ENCODE results near the gene PLET1.
"Not testable (repeated sequence)": the region's sequence is repeated elsewhere in the genome, so short reads cannot be mapped to it uniquely, and the experiment has no call there.

The PLET1 gene

DNA sequence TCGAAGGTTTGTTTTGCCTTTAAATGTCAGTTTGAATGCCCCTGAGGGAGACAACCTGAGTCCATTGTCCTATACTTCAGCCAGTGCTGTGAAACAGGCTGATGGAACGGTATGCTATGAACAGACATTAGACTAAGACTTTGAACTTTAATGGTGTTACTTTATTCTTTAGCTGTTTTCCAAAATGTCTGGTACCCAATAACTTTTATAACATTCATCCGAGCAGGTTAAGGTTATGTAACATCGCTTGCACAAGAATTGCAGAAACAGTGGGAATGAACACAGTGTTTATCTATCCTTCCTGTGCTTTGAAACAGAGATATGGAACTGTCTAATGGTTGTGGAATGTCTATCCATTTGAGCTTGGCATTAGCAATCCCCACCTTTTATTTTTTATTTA is 46.9 kb downstream of the PLET1 start:
- no peak for DNase-seq (ENCODE audit: low read depth in 1 of 2, low spot score in 1 of 2)

DNA sequence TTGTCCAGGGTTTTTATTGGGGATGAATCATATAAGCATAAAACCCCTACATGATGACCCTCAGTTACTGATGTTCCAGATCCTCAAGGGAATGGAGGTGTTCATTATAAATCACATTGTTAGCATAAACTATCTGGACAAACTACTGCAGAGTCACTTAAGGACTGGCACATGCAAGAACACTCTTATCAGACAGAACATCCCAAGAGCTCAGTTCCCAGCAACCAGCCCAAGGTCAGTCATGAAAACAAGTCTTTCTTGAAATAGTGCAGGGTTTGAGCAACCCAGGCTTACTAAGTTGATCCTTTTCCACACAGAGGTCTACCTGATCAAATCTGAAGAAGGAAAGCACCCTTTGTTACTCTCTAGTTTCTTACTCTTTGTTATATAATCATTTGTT is 48.0 kb downstream of the PLET1 start:
- no peak for DNase-seq (ENCODE audit: low read depth in 1 of 2, low spot score in 1 of 2)

DNA sequence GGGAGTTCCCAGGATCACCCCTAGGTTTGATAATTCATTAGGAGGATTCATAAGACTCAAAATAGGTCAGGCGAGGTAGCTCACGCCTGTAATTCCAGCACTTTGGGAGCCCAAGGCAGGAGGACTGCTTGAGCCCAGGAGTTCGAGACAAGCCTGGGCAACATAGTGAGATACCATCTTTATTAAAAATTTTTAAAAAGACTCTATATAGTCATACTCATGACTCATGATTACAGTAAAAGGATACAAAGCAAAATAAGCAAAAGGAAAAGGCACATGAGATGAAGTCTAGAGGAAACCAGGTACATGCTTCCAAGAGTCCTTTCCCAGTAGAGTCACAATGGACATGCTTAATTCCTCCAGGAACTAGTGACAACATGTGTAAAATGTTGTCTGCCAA is 48.4 kb downstream of the PLET1 start:
- no peak for DNase-seq (ENCODE audit: low read depth in 1 of 2, low spot score in 1 of 2)

DNA sequence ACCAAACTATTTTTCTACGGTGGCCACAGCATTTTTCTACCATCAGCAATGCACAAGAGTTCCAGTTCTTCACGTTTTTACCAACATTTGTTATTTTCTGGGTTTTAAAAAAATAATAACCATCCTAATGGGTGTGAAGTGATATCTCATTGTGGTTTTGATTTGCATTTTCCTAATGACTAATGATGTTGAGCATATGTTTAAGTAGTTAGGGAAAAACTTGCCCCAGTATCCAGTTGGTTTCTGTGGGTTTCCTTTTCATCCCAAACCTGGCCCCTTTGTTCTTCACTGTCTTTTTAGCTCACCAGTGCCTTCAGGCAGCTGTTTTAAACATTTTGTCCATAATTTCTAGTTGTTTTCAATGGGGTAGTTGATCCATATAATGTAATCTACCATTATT is 49.1 kb downstream of the PLET1 start:
- no peak for DNase-seq (ENCODE audit: low read depth in 1 of 2, low spot score in 1 of 2)

DNA sequence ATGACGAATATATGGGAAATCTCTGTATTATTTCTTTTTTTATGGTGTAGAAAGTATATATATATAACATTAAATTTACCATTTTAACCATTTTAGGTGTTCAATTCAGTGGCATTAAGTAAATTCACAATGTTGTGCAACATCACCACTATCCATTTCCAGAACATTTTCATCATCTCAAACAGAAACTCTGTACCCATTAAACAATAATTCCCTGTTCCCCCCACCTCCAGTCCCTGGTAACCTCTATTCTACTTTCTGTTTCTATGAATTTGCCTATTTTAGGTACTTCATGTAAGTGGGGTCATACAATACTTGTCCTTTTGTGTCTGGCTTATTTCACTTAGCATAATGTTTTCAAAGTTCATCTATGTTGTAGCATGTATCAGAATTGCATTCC is 49.8 kb downstream of the PLET1 start:
- DNase-seq (ENCODE audit: low read depth in 1 of 2, low spot score in 1 of 2): no peak

DNA sequence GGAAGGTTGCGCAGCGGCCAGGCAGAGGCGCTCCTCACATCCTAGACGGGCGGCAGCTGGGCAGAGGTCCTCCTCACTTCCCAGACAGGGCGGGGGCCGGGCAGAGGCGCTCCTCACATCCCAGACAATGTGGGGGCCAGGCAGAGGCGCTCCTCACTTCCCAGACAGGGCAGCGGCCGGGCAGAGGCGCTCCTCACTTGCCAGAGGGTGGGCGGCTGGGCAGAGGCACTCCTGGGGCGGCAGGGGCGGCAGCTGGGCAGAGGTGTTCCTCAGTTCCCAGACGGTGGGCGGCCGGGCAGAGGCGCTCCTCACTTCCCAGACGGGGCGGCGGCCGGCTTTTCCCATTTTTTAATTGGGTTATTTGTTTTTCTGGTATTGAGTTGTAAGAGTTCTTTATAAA is 54.6 kb downstream of the PLET1 start:
- DNase-seq (ENCODE audit: low read depth in 1 of 2, low spot score in 1 of 2): no peak

DNA sequence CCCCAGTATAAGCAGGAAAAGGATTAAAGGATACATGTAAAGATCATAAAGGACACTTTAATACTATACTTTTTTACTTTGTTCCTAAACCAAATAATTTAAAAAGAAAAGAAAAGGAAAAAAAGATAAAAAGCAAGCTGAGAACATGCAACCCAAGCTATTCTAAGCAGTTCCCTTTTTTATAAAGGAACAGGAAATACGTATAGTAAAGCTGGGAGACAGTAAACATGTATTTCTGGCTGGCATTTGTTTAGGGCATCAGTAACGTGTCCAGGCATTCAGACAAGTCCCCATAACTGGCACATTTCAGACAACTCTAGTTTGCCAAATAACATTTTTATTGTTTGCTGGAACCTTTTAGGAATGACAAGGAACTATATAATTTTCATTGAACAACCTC is 60.4 kb downstream of the PLET1 start:
- DNase-seq (ENCODE audit: low read depth in 1 of 2, low spot score in 1 of 2): no peak

DNA sequence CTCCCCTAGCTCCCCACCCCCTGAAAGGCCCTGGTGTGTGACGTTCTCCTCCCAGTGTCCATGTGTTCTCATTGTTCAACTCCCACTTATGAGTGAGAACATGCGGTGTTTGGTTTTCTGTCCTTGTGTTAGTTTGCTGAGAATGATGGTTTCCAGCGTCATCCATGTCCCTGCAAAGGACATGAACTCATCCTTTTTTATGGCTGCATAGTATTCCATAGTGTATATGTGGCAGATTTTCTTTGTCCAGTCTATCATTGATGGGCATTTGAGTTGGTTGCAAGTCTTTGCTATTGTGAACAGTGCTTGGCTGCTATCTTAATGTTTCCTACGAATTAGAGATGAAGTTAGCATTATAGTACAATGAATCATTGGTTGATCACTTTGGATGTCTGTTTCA is 61.6 kb downstream of the PLET1 start:
- DNase-seq (ENCODE audit: low read depth in 1 of 2, low spot score in 1 of 2): not testable (repeated sequence)
